H1 (cell line): ENCODE measurements around the gene ACKR2. TPM values are rescaled to one million over a fixed set of nuclear protein-coding genes. Genes with fewer than 3 reads are reported as not detected.

Experiments
- CTCF ChIA-PET: fragments of 300-600 bp; sonication (Branson Sonifier 250); formaldehyde crosslinking; loops from one replicate; lab custom pipeline; 2021; ENCODE audit not compliant: partially characterized antibody; lab: Charles Lee
- POLR2A ChIA-PET: fragments of 300-600 bp; sonication (Branson Sonifier 250); formaldehyde crosslinking; loops from one replicate; lab custom pipeline; 2021; ENCODE audit warnings: inconsistent platforms; ENCODE audit not compliant: partially characterized antibody; lab: Charles Lee
- DNase-seq, 2 experiments: peaks; one replicate each; pipeline versions ENCODE4 v3.0.0 to v3.0.0-alpha.2; 2010 to 2022; ENCODE audit warnings: low spot score in 2 of 2, low read depth in 1 of 2, mixed read lengths in 1 of 2
- FAIRE-seq: peaks from 2 replicates; lab custom pipeline; 2011; peaks lifted over from hg19 to GRCh38; lab: Jason Lieb, UNC
- H2AFZ ChIP-seq: 2 replicates; pipeline ENCODE4 v1.8.1; 2012; ENCODE audit warnings: low read length, inconsistent platforms
- H2AK5ac ChIP-seq: 2 replicates; pipeline ENCODE4 v1.6.1; 2013; ENCODE audit warnings: low read depth, low read length
- H2BK120ac ChIP-seq: replicated peaks from 2 replicates; pipeline ENCODE3; 2013; ENCODE audit warnings: low read depth, low read length, inconsistent platforms
- H2BK12ac ChIP-seq: 2 replicates; pipeline ENCODE4 v1.6.1; 2013; ENCODE audit warnings: low read depth, low read length
- H2BK15ac ChIP-seq: 2 replicates; pipeline ENCODE4 v1.6.1; 2013; ENCODE audit warnings: low read length
- H2BK20ac ChIP-seq: 2 replicates; pipeline ENCODE4 v1.6.1; 2013; ENCODE audit warnings: low read length
- H2BK5ac ChIP-seq: 2 replicates; pipeline ENCODE4 v1.6.1; 2013; ENCODE audit warnings: low read depth, low read length
- H3K14ac ChIP-seq: 2 replicates; pipeline ENCODE4 v1.6.1; 2013; ENCODE audit warnings: inconsistent platforms; ENCODE audit not compliant: insufficient read length
- H3K18ac ChIP-seq: 2 replicates; pipeline ENCODE4 v1.6.1; 2013; ENCODE audit warnings: low read length; ENCODE audit errors: extremely low read depth
- H3K23ac ChIP-seq: 2 replicates; pipeline ENCODE4 v1.6.1; 2013; ENCODE audit warnings: inconsistent platforms; ENCODE audit not compliant: insufficient read length
- H3K23me2 ChIP-seq: 2 replicates; pipeline ENCODE4 v1.6.1; 2013; ENCODE audit warnings: low read depth, low read length
- H3K27ac ChIP-seq: 2 replicates; pipeline ENCODE4 v1.6.1; 2011; ENCODE audit warnings: low read depth, low read length, inconsistent platforms
- H3K27me3 ChIP-seq, 4 experiments: replicated peaks in 1 of 4; 1 replicate in 1 of 4; 2 replicates in 3 of 4; pipeline versions ENCODE4 v1.6.1 to v1.8.1; 2011 to 2013; ENCODE audit warnings: low read length in 3 of 4, mild to moderate bottlenecking in 3 of 4, inconsistent platforms in 2 of 4, mixed read lengths in 2 of 4, moderate library complexity in 1 of 4; ENCODE audit not compliant: control insufficient read depth in 3 of 4, insufficient read depth in 3 of 4; ENCODE audit errors: extremely low read depth in 1 of 4
- H3K36me3 ChIP-seq, 4 experiments: 2 replicates each; pipeline versions ENCODE4 v1.6.1 to v1.8.1; 2011 to 2013; ENCODE audit warnings: mild to moderate bottlenecking in 4 of 4, low read length in 3 of 4, moderate library complexity in 2 of 4, control low read depth in 1 of 4, inconsistent platforms in 1 of 4; ENCODE audit not compliant: insufficient read depth in 4 of 4, control insufficient read depth in 2 of 4
- H3K4ac ChIP-seq: replicated peaks from 2 replicates; pipeline ENCODE3; 2013; ENCODE audit warnings: low read length, low read depth, mixed read lengths, inconsistent platforms; ENCODE audit not compliant: insufficient read length
- H3K4me1 ChIP-seq, 4 experiments: replicated peaks in 1 of 4; 1 replicate in 1 of 4; 2 replicates in 3 of 4; pipeline versions ENCODE4 v1.6.1 to v1.8.1; 2011 to 2013; ENCODE audit warnings: low read length in 3 of 4, inconsistent platforms in 2 of 4, mixed read lengths in 1 of 4; ENCODE audit not compliant: insufficient read depth in 4 of 4, control insufficient read depth in 3 of 4
- H3K4me2 ChIP-seq, 2 experiments: 2 replicates each; pipeline versions ENCODE4 v1.6.1 to v1.8.1; 2011 to 2013; ENCODE audit warnings: low read depth in 2 of 2, low read length in 2 of 2, control low read depth in 1 of 2, inconsistent platforms in 1 of 2, mild to moderate bottlenecking in 1 of 2; ENCODE audit not compliant: insufficient read depth in 1 of 2
- H3K4me3 ChIP-seq, 4 experiments: fragments of 200-600, 300-600 bp in 1 of 4; sonication (generic), shearing (Covaris generic), sonication (Bioruptor Twin) in 1 of 4; 2 replicates each; pipeline versions ENCODE4 v1.5.1 to v1.8.1; 2011 to 2016; ENCODE audit warnings: low read length in 4 of 4, low read depth in 3 of 4, control low read depth in 2 of 4, inconsistent platforms in 2 of 4, mild to moderate bottlenecking in 2 of 4, mixed read lengths in 1 of 4, moderate library complexity in 1 of 4; ENCODE audit not compliant: insufficient read depth in 2 of 4; ENCODE audit errors: extremely low read depth in 1 of 4
- H3K56ac ChIP-seq: replicated peaks from 2 replicates; pipeline ENCODE3; 2013; ENCODE audit warnings: low read depth, mild to moderate bottlenecking, mixed read lengths, low read length, inconsistent platforms; ENCODE audit not compliant: insufficient read length
- H3K79me1 ChIP-seq: 2 replicates; pipeline ENCODE4 v1.6.1; 2013; ENCODE audit warnings: low read depth, low read length, control low read depth
- H3K79me2 ChIP-seq, 2 experiments: 2 replicates each; pipeline versions ENCODE4 v1.6.1 to v1.8.1; 2012 to 2013; ENCODE audit warnings: low read length in 2 of 2, mild to moderate bottlenecking in 2 of 2, inconsistent platforms in 1 of 2; ENCODE audit not compliant: insufficient read depth in 2 of 2, control insufficient read depth in 1 of 2
- H3K9ac ChIP-seq, 4 experiments: replicated peaks in 1 of 4; 1 replicate in 1 of 4; 2 replicates in 3 of 4; pipeline versions ENCODE4 v1.6.1 to v1.8.1; 2011 to 2013; ENCODE audit warnings: low read depth in 3 of 4, low read length in 3 of 4, control low read depth in 2 of 4, mild to moderate bottlenecking in 2 of 4, moderate library complexity in 2 of 4, inconsistent platforms in 1 of 4; ENCODE audit errors: extremely low read depth in 1 of 4
- H3K9me3 ChIP-seq, 2 experiments: 2 replicates each; pipeline versions ENCODE4 v1.6.1 to v1.8.1; 2012 to 2013; ENCODE audit warnings: mild to moderate bottlenecking in 2 of 2, moderate library complexity in 2 of 2, control low read depth in 1 of 2, inconsistent platforms in 1 of 2, low read depth in 1 of 2, low read length in 1 of 2, mixed read lengths in 1 of 2; ENCODE audit not compliant: insufficient read depth in 2 of 2
- H4K20me1 ChIP-seq, 2 experiments: replicated peaks in 1 of 2; 2 replicates each; pipeline versions ENCODE3 to v1.8.1; 2011 to 2013; ENCODE audit warnings: inconsistent platforms in 2 of 2, low read length in 2 of 2, mild to moderate bottlenecking in 1 of 2; ENCODE audit not compliant: insufficient read depth in 2 of 2, control insufficient read depth in 1 of 2
- H4K5ac ChIP-seq: 2 replicates; pipeline ENCODE4 v1.6.1; 2013; ENCODE audit warnings: low read length, low read depth, mixed read lengths, inconsistent platforms; ENCODE audit not compliant: insufficient read length
- H4K8ac ChIP-seq: 2 replicates; pipeline ENCODE4 v1.8.0; 2013; ENCODE audit warnings: mild to moderate bottlenecking, moderate library complexity, low read length, inconsistent platforms; ENCODE audit not compliant: insufficient read depth; ENCODE audit errors: extremely low read depth
- H4K91ac ChIP-seq: replicated peaks from 2 replicates; pipeline ENCODE3; 2013; ENCODE audit warnings: low read length, mixed read lengths, inconsistent platforms; ENCODE audit not compliant: insufficient read length
- CTCF ChIP-seq, 3 experiments: IDR thresholded peaks; 1 replicate in 2 of 3; 2 replicates in 1 of 3; pipeline versions ENCODE4 v1.5.1 to v1.6.1; 2011; ENCODE audit warnings: low read length in 3 of 3, mild to moderate bottlenecking in 3 of 3, inconsistent platforms in 2 of 3, low read depth in 1 of 3, moderate library complexity in 1 of 3; ENCODE audit not compliant: insufficient read depth in 1 of 3; ENCODE audit errors: control extremely low read depth in 1 of 3
- PHF8 ChIP-seq: fragments of 200-600 bp; sonication (generic); conservative IDR thresholded peaks from 2 replicates; pipeline ENCODE4 v1.7.1; 2012; ENCODE audit warnings: low read depth, mild to moderate bottlenecking, inconsistent platforms, low read length, moderate library complexity
- RAD21 ChIP-seq, 2 experiments: IDR thresholded peaks in 1 of 2; conservative IDR thresholded peaks in 1 of 2; 2 replicates each; pipeline ENCODE4 v1.6.1; 2011; ENCODE audit warnings: low read depth in 2 of 2, low read length in 2 of 2, improper control_type of control experiment in 1 of 2, inconsistent platforms in 1 of 2, mild to moderate bottlenecking in 1 of 2, moderate library complexity in 1 of 2
- SAP30 ChIP-seq: fragments of 300-600 bp; sonication (generic); IDR thresholded peaks from 2 replicates; pipeline ENCODE4 v1.7.1; 2012; ENCODE audit warnings: low read length, moderate library complexity, mild to moderate bottlenecking, inconsistent platforms; ENCODE audit not compliant: insufficient read depth, insufficient replicate concordance
- WGBS, 2 experiments: shearing (Covaris generic) in 1 of 2; methylation state at CpG; one replicate each; pipeline versions ENCODE4 v1.1.6 to v1.1.7; 2013 to 2015; ENCODE audit warnings: low lambda C conversion rate in 2 of 2, mixed read lengths in 2 of 2, inconsistent platforms in 1 of 2, low coverage in 1 of 2, missing lambda C conversion rate in 1 of 2; ENCODE audit not compliant: insufficient replicate concordance in 2 of 2, insufficient coverage in 1 of 2, insufficient read length in 1 of 2; ENCODE audit errors: extremely low coverage in 1 of 2, missing lambda C conversion rate in 1 of 2; 5-methylcytosine and 5-hydroxymethylcytosine counted together
- polyA plus RNA-seq, 7 experiments: library from polyadenylated mRNA; depleted of rRNA in 3 of 7; stranded (reverse) in 5 of 7; unstranded in 2 of 7; fragments of >200 nt in 5 of 7; fragments of 200-250 nt in 2 of 7; gene quantifications; 1 replicate in 5 of 7; 2 replicates in 1 of 7; 4 replicates in 1 of 7; pipeline versions ENCODE4 v1.2.1 to v1.2.3, GENCODE V29; 2011 to 2013; ENCODE audit warnings: missing spikeins in 2 of 7, mixed read lengths in 2 of 7
- total RNA-seq: library from RNA; stranded (reverse); fragmentation: NEBNext Ultra II Directional; extraction: Animal tissue kit (Norgen Biotek cat#: 25700); gene quantifications from 2 replicates; pipeline ENCODE4 v1.2.1, GENCODE V29; 2021

ACKR2 gene
- total and polyA plus RNA-seq, 2 of the 8 experiments (the other 6 are each of a cell fraction or from before 2014, with no cell fraction given), result 0.09 to 0.12 TPM

GRCh38 chr3:42819351-42819965, 10.2 kb downstream of the ACKR2 start:
- ChIA-PET POLR2A (interaction anchor here (0.5 to 1.9 kb wide), 3 partner anchors 14 to 74 kb away, joined by 3 to 6 read pairs (median 5); no protein-coding TSS in a partner anchor), CTCF (interaction anchor here (0.8 to 5.9 kb wide), 10 partner anchors 10 to 76 kb away, joined by 3 to 21 read pairs (median 6); no protein-coding TSS in a partner anchor)
- H3K4me3 ChIP-seq, result no peak overlapping the region
- H2BK15ac ChIP-seq, result no peak overlapping the region; the same call in 1 of the 2 replicates
- DNase-seq, result peak in 1 of 2 experiments; percentile 55
- no peaks in the 10 kb centered on the region; a peak in 1 of 8 replicates for H3K36me3 ChIP-seq
- peak overlapping the region in 1 of 2 experiments; percentile 28; a peak in 1 of 4 replicates for H3K4me2 ChIP-seq
- no peak overlapping the region for H3K56ac ChIP-seq
- H3K23me2 ChIP-seq, result no peaks in the 10 kb centered on the region
- peak overlapping the region; percentile 61; the same call in 1 of the 2 replicates for H2AFZ ChIP-seq
- no peaks in the 10 kb centered on the region for H3K79me1 ChIP-seq
- H3K9me3 ChIP-seq, result no peaks in the 10 kb centered on the region
- no peak overlapping the region for H3K27ac ChIP-seq
- peaks cover 0 to 4% (median 2%) of the 10 kb centered on the region in 4 experiments; a peak in 2 of 7 replicates for H3K4me1 ChIP-seq
- H3K18ac ChIP-seq, result no peak overlapping the region
- no peak overlapping the region for H4K91ac ChIP-seq
- no peak overlapping the region for H2AK5ac ChIP-seq
- H4K5ac ChIP-seq, result no peak overlapping the region
- H3K9ac ChIP-seq, result no peak overlapping the region
- H3K14ac ChIP-seq, result no peak overlapping the region
- no peak overlapping the region for H2BK120ac ChIP-seq
- no peaks in the 10 kb centered on the region for H4K20me1 ChIP-seq
- 0 out of 2 replicates have a peak overlapping the region, but pooled peaks have one; percentile 22 for H2BK20ac ChIP-seq
- H2BK12ac ChIP-seq, result no peak overlapping the region
- no peak overlapping the region for H3K4ac ChIP-seq
- no peak overlapping the region for H2BK5ac ChIP-seq
- FAIRE-seq, result peak; percentile 7
- 30% methylated on average over 2 of the region's 2 CpGs; no CpG with 5 or more reads in 1 of the 2 experiments for WGBS, 2 experiments
- no peak overlapping the region for H3K23ac ChIP-seq
- no peaks in the 10 kb centered on the region; a peak in 1 of 7 replicates for H3K27me3 ChIP-seq
- no peak overlapping the region for H4K8ac ChIP-seq
- TF ChIP-seq PHF8, result no peak
- TF ChIP-seq RAD21 (IDR thresholded peaks at IDR 0.05 in 1 of 2, conservative IDR thresholded peaks at IDR 0.05 in 1 of 2; ENCODE audit: low read depth in 2 of 2, low read length in 2 of 2), result 0 out of 4 replicates have a peak, but pooled peaks of 1 of the 2 experiments have one; percentile 3
- no peak for TF ChIP-seq SAP30
- TF ChIP-seq CTCF (IDR thresholded peaks at IDR 0.05; ENCODE audit: control extremely low read depth in 1 of 3, insufficient read depth in 1 of 3, low read depth in 1 of 3, low read length in 3 of 3), result peak in 2 of 3 experiments; percentile 18; a peak in 2 of 4 replicates
- TF ChIP-seq, all 59 proteins: peak for 2
- no peaks in the 10 kb centered on the region for H3K79me2 ChIP-seq
